ENCODE data around the gene SPATA2.

DNA sequence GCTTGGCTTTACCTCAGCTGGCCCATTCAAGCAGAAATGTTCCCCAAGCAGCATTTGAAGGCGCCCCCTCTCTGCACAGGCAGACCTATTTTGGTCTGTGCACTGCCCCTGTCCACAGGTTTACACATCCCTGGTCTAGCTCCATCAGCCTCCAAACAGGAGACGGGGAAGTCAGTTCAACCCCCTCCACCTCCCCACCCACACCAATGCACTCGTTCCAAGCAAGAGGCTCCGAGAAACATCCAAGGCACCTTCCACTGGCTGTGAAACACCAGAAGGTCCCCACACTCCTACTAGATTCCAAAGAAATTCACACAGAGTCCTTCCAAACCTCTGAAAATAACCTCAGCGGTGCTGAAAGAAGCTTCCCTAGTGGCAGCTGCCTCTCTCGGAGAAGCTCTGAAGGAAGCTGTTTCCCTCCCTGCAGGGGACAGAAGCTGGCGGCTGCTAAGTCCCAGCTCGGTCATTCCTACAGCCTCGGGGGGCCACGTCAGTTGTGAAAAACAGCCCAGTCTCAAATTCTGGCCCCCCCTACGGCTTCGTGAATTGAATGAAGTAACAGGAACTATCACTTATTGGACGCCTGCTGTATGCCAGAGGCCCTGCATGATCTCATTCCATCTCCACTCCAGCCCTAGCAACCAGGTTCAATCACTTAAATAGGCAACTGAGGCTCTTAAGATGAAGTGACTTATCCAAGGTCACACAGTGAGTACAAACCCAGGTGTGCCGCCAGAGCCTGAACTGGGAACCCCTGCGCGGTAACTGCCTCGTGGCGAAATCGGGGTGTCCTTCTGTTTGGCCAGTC, 815 bp downstream of the SPATA2 start:
- no peak for TF ChIP-seq BACH1 (IDR thresholded peaks at IDR 0.05; ENCODE audit: low read length)
- no peak for TF ChIP-seq POLR2A (IDR thresholded peaks at IDR 0.05; ENCODE audit: control extremely low read depth in 1 of 2, low read depth in 2 of 2, low read length in 2 of 2)
- TF ChIP-seq, protein P1, sequence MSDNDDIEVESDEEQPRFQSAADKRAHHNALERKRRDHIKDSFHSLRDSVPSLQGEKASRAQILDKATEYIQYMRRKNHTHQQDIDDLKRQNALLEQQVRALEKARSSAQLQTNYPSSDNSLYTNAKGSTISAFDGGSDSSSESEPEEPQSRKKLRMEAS (IDR thresholded peaks at IDR 0.05) = no peak
- TF ChIP-seq, protein P2, sequence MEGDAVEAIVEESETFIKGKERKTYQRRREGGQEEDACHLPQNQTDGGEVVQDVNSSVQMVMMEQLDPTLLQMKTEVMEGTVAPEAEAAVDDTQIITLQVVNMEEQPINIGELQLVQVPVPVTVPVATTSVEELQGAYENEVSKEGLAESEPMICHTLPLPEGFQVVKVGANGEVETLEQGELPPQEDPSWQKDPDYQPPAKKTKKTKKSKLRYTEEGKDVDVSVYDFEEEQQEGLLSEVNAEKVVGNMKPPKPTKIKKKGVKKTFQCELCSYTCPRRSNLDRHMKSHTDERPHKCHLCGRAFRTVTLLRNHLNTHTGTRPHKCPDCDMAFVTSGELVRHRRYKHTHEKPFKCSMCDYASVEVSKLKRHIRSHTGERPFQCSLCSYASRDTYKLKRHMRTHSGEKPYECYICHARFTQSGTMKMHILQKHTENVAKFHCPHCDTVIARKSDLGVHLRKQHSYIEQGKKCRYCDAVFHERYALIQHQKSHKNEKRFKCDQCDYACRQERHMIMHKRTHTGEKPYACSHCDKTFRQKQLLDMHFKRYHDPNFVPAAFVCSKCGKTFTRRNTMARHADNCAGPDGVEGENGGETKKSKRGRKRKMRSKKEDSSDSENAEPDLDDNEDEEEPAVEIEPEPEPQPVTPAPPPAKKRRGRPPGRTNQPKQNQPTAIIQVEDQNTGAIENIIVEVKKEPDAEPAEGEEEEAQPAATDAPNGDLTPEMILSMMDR (IDR thresholded peaks at IDR 0.05; ENCODE audit: control extremely low read depth in 1 of 3, insufficient read depth in 1 of 3, low read depth in 1 of 3, low read length in 3 of 3) = no peak
- no peak for TF ChIP-seq NRF1 (IDR thresholded peaks at IDR 0.05; ENCODE audit: low read depth, low read length)
- no peak for TF ChIP-seq SIX5 (IDR thresholded peaks at IDR 0.05; ENCODE audit: low read depth, low read length)
- no peak for TF ChIP-seq EP300 (IDR thresholded peaks at IDR 0.05; ENCODE audit: borderline replicate concordance in 1 of 2, low read depth in 2 of 2, low read length in 2 of 2)
- no peak for TF ChIP-seq SRF (IDR thresholded peaks at IDR 0.05; ENCODE audit: low read depth, low read length)
- no peak for TF ChIP-seq CREB1 (IDR thresholded peaks at IDR 0.05)
- TF ChIP-seq RBBP5 (IDR thresholded peaks at IDR 0.05; ENCODE audit: borderline replicate concordance, low read depth, low read length) = no peak
- no peak for TF ChIP-seq CEBPB (IDR thresholded peaks at IDR 0.05; ENCODE audit: low read depth, low read length)
- TF ChIP-seq TAF1 (IDR thresholded peaks at IDR 0.05; ENCODE audit: low read depth, low read length) = no peak
- TF ChIP-seq SP1 (IDR thresholded peaks at IDR 0.05; ENCODE audit: low read depth, low read length) = no peak

All from H1 (cell line).